HG03025 (cell line): Measurements from ENCODE around the gene ABRACL.
"Not testable (repeated sequence)": the region's sequence is repeated elsewhere in the genome, so short reads cannot be mapped to it uniquely, and the experiment has no call there.

Experiments used
- ATAC-seq: cut with Tn5 transposase; IDR thresholded peaks from one replicate; pipeline ENCODE4 v1.9.1; 2021; ENCODE audit warnings: mild to moderate bottlenecking, moderate library complexity; ENCODE audit not compliant: unreplicated experiment, low FRiP score

Gene ABRACL, protein sequence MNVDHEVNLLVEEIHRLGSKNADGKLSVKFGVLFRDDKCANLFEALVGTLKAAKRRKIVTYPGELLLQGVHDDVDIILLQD

DNA sequence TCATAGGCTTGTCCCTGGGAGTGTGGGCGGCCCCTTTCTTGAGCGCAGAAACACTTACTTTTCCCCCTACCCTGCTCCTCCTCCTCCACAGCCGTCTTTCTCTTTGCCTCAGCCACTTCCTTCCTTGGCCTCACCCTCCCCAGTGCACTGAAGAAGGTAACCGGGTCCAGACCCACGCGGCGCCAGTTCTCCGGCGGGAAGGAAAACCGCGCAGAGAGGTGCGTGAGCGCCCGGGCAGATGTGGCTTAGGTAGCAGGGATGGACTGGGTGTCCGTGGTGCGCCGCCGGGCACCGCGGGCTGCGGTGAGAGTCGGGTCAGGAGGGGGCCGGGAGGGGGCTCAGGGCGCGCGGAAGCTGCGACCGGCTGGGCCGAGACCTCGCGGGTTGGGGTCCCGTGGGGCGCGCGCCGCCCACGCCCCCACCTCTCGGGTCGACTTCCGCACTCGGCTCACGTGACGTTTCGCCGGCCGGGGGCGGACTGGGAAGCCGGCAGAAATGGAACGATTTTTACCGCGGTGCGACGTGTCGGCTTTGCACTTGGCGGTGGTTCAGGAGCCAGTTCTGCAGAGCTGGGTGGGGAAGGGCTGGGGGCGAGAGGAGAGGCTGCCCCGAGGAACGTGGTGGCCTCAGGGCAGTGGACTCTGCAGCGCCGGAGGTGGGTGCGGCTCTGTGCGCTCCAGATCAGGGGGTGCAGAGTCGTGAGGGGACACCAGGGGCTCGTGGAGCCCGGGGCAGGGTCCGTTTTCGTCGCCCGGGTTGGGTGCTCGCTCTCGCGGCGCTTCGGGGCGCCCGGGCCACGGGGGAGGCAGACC, at the start of gene ABRACL:
ABRACL (plus strand) TSS at position 88 of the 812 bp plus-strand sequence. CDS start 5,416 bp downstream, outside the sequence.
- peak; percentile 46 for ATAC-seq

DNA sequence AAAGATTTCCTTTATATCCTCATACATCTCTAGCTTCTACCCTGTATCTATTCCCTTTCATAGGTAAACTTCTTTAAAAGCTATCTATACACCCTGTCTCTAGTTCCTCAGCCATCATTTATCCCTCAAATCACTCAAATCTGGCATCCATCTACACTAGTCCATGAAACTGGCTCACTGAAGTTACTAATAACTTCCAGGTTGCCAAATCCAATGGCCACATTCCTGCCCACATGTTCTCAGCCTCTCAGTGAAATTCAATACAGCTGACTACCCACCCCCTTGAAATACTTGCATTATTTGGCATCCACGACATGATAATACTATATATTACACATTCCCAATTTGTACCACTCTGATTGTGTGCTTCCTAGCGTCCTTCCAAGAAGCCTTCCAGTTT, 49.2 kb upstream of the ABRACL start:
- ATAC-seq: no peak

GRCh38 chr6:138979813-138980668, 48.5 kb upstream of the ABRACL start:
- ATAC-seq: no peak

DNA sequence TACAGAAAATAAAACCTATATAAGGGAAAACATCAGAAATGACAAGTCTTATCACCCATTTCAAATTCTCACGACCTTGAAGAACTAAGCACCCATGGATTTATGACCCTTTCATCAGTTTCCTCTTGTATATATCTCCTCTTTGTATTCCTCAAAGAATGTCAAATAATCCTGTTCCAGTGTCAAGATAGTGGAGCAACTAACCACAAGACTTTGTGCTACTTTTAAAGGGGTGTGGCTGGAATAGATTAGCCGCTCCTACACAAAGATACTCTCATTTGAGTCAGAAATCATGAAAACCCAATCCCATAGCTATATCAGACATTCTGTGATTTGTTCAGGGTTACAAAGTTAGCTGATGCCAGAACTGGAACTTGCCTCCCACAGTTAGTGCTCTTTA, 47.1 kb upstream of the ABRACL start:
- no peak for ATAC-seq

- no peak for ATAC-seq
Observed at GRCh38 chr6:138986578-138986977, 42.0 kb upstream of the ABRACL start.

- ATAC-seq: peak; percentile 1
Observed at GRCh38 chr6:138987080-138987642, 41.4 kb upstream of the ABRACL start.

- peak; percentile 88 for ATAC-seq
Observed at GRCh38 chr6:138987643-138988468, 40.7 kb upstream of the ABRACL start, which contains the start of gene REPS1. REPS1 (minus strand) TSS chr6:138988253; CDS start chr6:138987682, 571 bp downstream.

DNA sequence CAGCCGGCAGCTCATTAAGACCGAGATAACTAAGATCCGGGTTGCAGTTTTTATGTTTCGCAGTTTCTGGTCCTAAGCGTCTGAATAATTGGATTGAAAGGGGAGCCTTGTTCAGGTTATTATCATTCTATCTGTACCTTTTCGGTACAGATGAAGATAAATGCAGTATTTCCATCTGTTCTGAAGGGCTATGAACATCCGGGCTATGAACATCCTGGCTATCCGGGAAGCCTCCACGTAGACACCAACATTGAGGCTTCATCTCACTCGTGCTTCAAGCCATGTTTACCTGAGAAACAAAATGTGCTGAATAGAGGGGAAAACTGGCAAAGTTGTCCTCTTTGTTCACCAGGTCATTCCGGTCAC, 40.1 kb upstream of the ABRACL start:
- ATAC-seq: peak; percentile 11

DNA sequence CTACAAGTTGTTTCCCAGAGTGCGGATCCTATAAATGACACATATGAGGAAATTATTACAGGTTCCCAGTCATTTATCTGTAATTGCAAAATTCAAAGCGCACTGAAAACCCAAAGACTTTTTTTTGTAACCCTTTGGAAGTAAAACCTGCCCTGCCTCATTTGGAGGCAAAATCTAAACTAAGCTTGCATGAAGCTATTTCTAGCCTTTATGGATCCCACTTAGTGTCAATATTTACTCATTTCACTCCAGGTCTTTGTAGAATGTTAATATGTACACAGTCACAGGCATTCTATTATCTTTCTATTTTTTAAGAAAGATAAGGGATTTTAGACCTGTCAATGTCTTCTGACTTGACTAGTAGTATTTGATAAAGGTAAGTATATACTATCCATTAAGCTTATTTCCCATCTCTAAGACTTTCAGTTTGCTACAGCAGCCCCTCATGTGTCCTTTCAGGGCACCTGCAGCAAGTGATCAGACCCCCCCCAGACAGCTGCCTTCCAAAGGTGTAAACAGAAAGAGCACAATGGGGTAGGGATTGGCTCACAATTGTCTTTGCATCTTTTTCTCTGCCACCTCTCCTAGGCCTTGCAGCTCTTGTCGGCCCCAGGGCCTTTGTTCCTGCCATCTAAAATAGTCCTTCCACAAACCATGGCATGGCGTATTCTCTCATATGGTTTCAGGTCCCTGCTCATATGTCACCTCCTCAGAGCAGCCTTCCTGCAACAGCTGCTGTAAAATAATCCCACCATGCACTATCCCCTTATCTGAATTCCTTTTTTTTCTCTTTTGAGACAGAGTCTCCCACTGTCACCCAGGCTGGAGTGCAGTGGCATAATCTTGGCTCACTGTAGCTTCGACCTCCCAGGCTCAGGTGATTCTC, 39.2 kb upstream of the ABRACL start:
- no peak for ATAC-seq

DNA sequence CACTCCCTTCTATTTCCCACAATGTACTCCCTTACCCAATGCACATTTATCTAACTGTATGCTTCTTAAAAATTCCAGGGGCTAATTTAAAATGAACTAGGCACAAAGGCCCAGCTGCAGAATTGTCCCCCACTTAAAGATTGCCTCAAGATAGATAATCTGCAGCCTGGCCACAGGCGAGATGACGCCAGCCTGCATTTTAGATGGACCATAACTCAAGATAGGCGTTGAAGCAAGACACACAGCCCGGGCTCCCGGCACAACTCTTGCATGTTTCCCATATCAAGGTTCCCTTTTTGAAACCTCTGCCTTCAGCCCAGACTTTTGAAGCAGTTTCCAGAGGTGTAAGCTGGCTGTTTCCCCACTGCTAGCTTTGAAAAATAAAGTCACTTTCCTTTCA, 37.3 kb upstream of the ABRACL start:
- no peak for ATAC-seq

GRCh38 chr6:138992965-138993364, 35.6 kb upstream of the ABRACL start:
- ATAC-seq: not testable (repeated sequence)

DNA sequence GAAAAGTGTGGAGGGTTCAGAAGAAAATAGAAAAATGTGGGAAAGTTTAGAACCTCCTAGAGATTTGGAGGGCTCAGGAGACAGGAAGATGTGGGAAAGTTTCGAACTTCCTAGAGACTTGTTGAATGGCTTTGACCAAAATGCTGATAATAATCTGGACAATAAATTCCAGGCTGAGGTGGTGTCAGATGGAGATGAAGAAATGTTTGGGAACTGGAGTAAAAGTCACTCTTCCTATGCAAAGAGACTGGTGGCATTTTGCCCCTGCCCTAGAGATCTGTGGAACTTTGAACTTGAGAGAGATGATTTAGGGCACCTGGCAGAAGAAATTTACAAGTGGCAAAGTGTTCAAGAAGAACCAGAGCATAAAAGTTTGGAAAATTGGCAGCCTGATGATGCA, 35.1 kb upstream of the ABRACL start:
- ATAC-seq: not testable (repeated sequence)

- no peak for ATAC-seq
Observed at GRCh38 chr6:138996524-138996923, 32.0 kb upstream of the ABRACL start.

GRCh38 chr6:138997136-138997535, 31.4 kb upstream of the ABRACL start:
- ATAC-seq: no peak

- no peak for ATAC-seq
Observed at GRCh38 chr6:138999949-139000725, 28.4 kb upstream of the ABRACL start.

- no peak for ATAC-seq
Observed at GRCh38 chr6:139003751-139004150, 24.8 kb upstream of the ABRACL start.

- no peak for ATAC-seq
Observed at GRCh38 chr6:139006477-139006876, 22.1 kb upstream of the ABRACL start.

- ATAC-seq: no peak
Observed at GRCh38 chr6:139007428-139007827, 21.1 kb upstream of the ABRACL start.
